A549 (cell line): ENCODE data around the gene CYP2U1.
"Not testable (repeated sequence)": the region's sequence is repeated elsewhere in the genome, so short reads cannot be mapped to it uniquely, and the experiment has no call there.

Experiments used
- BCL3 ChIP-seq: fragments of >200 bp; sonication (Bioruptor Twin); formaldehyde crosslinking; IDR thresholded peaks from 3 replicates; pipeline ENCODE4 v1.6.1; 2016
- CHD2 ChIP-seq: fragments of 150-350 bp; IDR thresholded peaks from 2 replicates; pipeline ENCODE4 v1.6.1; 2014; ENCODE audit warnings: low read length; ENCODE audit not compliant: partially characterized antibody
- CTCF ChIP-seq: fragments of >200 bp; sonication (Bioruptor Twin); formaldehyde crosslinking; IDR thresholded peaks from 3 replicates; pipeline ENCODE4 v1.5.1; 2016
- ESRRA ChIP-seq: fragments of 150-350 bp; IDR thresholded peaks from 2 replicates; pipeline ENCODE4 v1.6.1; 2014; ENCODE audit warnings: mild to moderate bottlenecking, low read length, borderline replicate concordance
- JUN ChIP-seq, 2 experiments: fragments of >200 bp; sonication (Bioruptor Twin); formaldehyde crosslinking; IDR thresholded peaks; 2 replicates in 1 of 2; 3 replicates in 1 of 2; pipeline ENCODE4 v1.6.1; 2016 to 2017
- MAFK ChIP-seq: fragments of 450-650 bp; IDR thresholded peaks from 2 replicates; pipeline ENCODE4 v1.6.1; 2014; ENCODE audit not compliant: partially characterized antibody
- MAX ChIP-seq: IDR thresholded peaks from 2 replicates; pipeline ENCODE4 v1.6.1; 2012
- POLR2A ChIP-seq: IDR thresholded peaks from 2 replicates; pipeline ENCODE4 v1.6.1; 2012; ENCODE audit warnings: mild to moderate bottlenecking, low read length
- RFX5 ChIP-seq: fragments of 450-650 bp; IDR thresholded peaks from 2 replicates; pipeline ENCODE4 v1.7.1; 2014; ENCODE audit warnings: antibody characterized with exemption, mild to moderate bottlenecking, moderate library complexity
- SREBF2 ChIP-seq: fragments of 450-650 bp; IDR thresholded peaks from 2 replicates; pipeline ENCODE4 v1.6.1; 2014; ENCODE audit warnings: mild to moderate bottlenecking, moderate library complexity
- TF ChIP-seq, protein P1 (sequence below): fragments of 150-350 bp; IDR thresholded peaks from 2 replicates; pipeline ENCODE4 v1.6.1; 2014; ENCODE audit warnings: low read depth, mild to moderate bottlenecking, low read length

DNA sequence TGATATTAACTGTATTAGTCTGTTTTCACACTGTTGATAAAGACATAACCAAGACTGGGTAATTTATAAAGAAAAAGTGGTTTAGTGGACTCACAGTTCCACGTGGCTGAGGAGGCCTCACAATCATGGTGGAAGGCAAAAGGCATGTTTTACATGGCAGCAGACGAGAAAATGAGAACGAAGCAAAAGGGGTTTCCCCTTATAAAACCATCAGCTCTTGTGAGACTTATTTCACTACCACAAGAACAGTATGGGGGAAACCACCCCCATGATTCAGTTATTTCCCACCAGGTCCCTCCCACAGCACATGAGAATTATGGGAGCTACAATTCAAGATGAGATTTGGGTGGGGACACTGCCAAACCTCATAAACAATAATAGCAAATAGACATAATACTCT lies 26.3 kb upstream of the CYP2U1 start:
- TF ChIP-seq CTCF; RFX5; CHD2; MAX; SREBF2; ESRRA; POLR2A; BCL3; JUN (IDR thresholded peaks at IDR 0.05); MAFK: not testable (repeated sequence)
- TF ChIP-seq, protein P1, sequence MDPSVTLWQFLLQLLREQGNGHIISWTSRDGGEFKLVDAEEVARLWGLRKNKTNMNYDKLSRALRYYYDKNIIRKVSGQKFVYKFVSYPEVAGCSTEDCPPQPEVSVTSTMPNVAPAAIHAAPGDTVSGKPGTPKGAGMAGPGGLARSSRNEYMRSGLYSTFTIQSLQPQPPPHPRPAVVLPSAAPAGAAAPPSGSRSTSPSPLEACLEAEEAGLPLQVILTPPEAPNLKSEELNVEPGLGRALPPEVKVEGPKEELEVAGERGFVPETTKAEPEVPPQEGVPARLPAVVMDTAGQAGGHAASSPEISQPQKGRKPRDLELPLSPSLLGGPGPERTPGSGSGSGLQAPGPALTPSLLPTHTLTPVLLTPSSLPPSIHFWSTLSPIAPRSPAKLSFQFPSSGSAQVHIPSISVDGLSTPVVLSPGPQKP: not testable (repeated sequence)
